ENCODE measurements around the gene JARID2.

JARID2 gene

GRCh38 chr6:15519681-15520080 is 273.8 kb downstream of the JARID2 start:
- TF ChIP-seq EZH2phosphoT487 (conservative IDR thresholded peaks at IDR 0.05; ENCODE audit: low read length) (no peak), CTCF (IDR thresholded peaks at IDR 0.05; ENCODE audit: insufficient read depth, low read length, poor library complexity, severe bottlenecking) (no peak)
- Histone ChIP-seq H3K79me2 (ENCODE audit: insufficient read depth, low read length) (no peaks in the 10 kb centered on the region), H3K4me2 (ENCODE audit: low read depth, low read length, poor library complexity, severe bottlenecking) (no peak overlapping the region), H2AFZ (ENCODE audit: low read depth, low read length, severe bottlenecking) (no peak overlapping the region), H3K27ac (ENCODE audit: low read depth, low read length) (no peak overlapping the region), H3K9me3 (ENCODE audit: insufficient read depth, low read length) (no peaks in the 10 kb centered on the region), H3K9ac (ENCODE audit: low read length) (no peak overlapping the region), H3F3A (ENCODE audit: insufficient read depth) (no peaks in the 10 kb centered on the region), H3K4me3 (ENCODE audit: insufficient read depth, low read length, poor library complexity, severe bottlenecking) (no peak overlapping the region), H3K27me3 (ENCODE audit: low read length) (no peaks in the 10 kb centered on the region), H3K9me2 (replicated peaks; ENCODE audit: insufficient read depth, low read length) (no peaks in the 10 kb centered on the region), H3K36me3 (ENCODE audit: low read length) (peaks cover 26% of the 10 kb centered on the region; the same call in 1 of the 2 replicates), H4K20me1 (ENCODE audit: low read depth, low read length) (no peaks in the 10 kb centered on the region)

GRCh38 chr6:15520626-15521203 is 274.8 kb downstream of the JARID2 start:
- no peak overlapping the region for H3K4me2 ChIP-seq (ENCODE audit: low read depth, low read length, poor library complexity, severe bottlenecking)
- H3K79me2 ChIP-seq (ENCODE audit: insufficient read depth, low read length): no peaks in the 10 kb centered on the region
- H2AFZ ChIP-seq (ENCODE audit: low read depth, low read length, severe bottlenecking): no peak overlapping the region
- H3K36me3 ChIP-seq (ENCODE audit: low read length): peaks cover 26% of the 10 kb centered on the region; the same call in 1 of the 2 replicates
- H4K20me1 ChIP-seq (ENCODE audit: low read depth, low read length): no peaks in the 10 kb centered on the region
- TF ChIP-seq EZH2phosphoT487 (conservative IDR thresholded peaks at IDR 0.05; ENCODE audit: low read length): no peak
- TF ChIP-seq CTCF (IDR thresholded peaks at IDR 0.05; ENCODE audit: insufficient read depth, low read length, poor library complexity, severe bottlenecking): no peak
- H3K27ac ChIP-seq (ENCODE audit: low read depth, low read length): no peak overlapping the region
- no peaks in the 10 kb centered on the region for H3K9me2 ChIP-seq (replicated peaks; ENCODE audit: insufficient read depth, low read length)
- no peaks in the 10 kb centered on the region for H3K9me3 ChIP-seq (ENCODE audit: insufficient read depth, low read length)
- no peak overlapping the region for H3K4me3 ChIP-seq (ENCODE audit: insufficient read depth, low read length, poor library complexity, severe bottlenecking)
- no peaks in the 10 kb centered on the region for H3F3A ChIP-seq (ENCODE audit: insufficient read depth)
- H3K9ac ChIP-seq (ENCODE audit: low read length): no peak overlapping the region
- H3K27me3 ChIP-seq (ENCODE audit: low read length): no peaks in the 10 kb centered on the region

- H3K9me3 ChIP-seq (ENCODE audit: insufficient read depth, low read length): no peaks in the 10 kb centered on the region
- H4K20me1 ChIP-seq (ENCODE audit: low read depth, low read length): no peaks in the 10 kb centered on the region
- no peak overlapping the region for H3K9ac ChIP-seq (ENCODE audit: low read length)
- H3K4me3 ChIP-seq (ENCODE audit: insufficient read depth, low read length, poor library complexity, severe bottlenecking): no peak overlapping the region
- H3K79me2 ChIP-seq (ENCODE audit: insufficient read depth, low read length): no peaks in the 10 kb centered on the region
- H3K36me3 ChIP-seq (ENCODE audit: low read length): peaks cover 26% of the 10 kb centered on the region; the same call in 1 of the 2 replicates
- H2AFZ ChIP-seq (ENCODE audit: low read depth, low read length, severe bottlenecking): no peak overlapping the region
- no peaks in the 10 kb centered on the region for H3F3A ChIP-seq (ENCODE audit: insufficient read depth)
- no peak for TF ChIP-seq CTCF (IDR thresholded peaks at IDR 0.05; ENCODE audit: insufficient read depth, low read length, poor library complexity, severe bottlenecking)
- TF ChIP-seq EZH2phosphoT487 (conservative IDR thresholded peaks at IDR 0.05; ENCODE audit: low read length): no peak
- H3K9me2 ChIP-seq (replicated peaks; ENCODE audit: insufficient read depth, low read length): no peaks in the 10 kb centered on the region
- no peak overlapping the region for H3K27ac ChIP-seq (ENCODE audit: low read depth, low read length)
- H3K27me3 ChIP-seq (ENCODE audit: low read length): no peaks in the 10 kb centered on the region
- H3K4me2 ChIP-seq (ENCODE audit: low read depth, low read length, poor library complexity, severe bottlenecking): no peak overlapping the region
Measured at GRCh38 chr6:15521582-15521981, 275.7 kb downstream of the JARID2 start.

All from SU-DHL-6 (cell line).